OCI-LY3 (cell line): ENCODE results near the gene COMMD2.

ENCODE experiments used
- EZH2phosphoT487 ChIP-seq: fragments of 200-600 bp; shearing (Covaris generic); IDR thresholded peaks from 2 replicates; pipeline ENCODE4 v1.6.1; 2018; ENCODE audit warnings: antibody characterized with exemption, mixed run types, low read depth
- TF ChIP-seq, protein P1 (sequence below): fragments of 200-600, 300-600 bp; sonication (generic); IDR thresholded peaks from 2 replicates; pipeline ENCODE4 v1.5.1; 2014; ENCODE audit warnings: antibody characterized with exemption, low read length, low read depth

DNA sequence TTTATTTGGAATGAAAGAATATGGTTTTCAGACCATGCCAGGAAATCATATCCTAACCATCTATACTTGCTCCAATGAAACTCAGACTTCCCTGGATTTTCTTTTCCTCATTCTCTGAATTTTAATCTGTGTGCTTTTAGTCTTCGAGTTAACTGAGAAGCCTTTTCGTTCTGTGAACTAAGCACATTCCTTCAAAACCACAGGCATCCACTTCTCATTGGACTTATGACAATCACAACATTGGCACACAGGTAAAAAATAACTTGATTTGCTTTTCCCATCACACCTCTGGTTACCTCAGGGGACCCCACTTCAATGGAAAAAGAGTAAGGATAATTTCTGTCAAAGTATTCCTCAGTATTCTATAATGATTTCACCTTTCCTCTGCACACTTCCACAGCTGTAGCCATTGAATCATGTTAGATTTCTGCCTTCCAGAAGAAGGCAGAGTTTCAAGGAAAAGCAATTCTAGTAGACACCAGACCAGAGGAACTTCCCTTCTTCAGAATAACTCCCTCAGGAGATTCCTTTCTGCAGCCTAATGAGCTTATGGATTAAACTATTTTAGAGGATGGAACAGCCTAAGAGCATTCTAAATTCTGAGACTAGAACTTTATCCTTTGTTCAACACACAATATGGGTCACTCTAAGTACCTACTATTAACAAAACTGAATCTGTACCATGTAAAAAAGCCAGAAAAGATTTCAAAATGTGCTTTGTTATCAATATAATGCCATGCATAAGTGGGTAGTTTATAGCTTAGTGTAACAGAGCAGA is 15.9 kb downstream of the COMMD2 start:
- TF ChIP-seq, protein P1, sequence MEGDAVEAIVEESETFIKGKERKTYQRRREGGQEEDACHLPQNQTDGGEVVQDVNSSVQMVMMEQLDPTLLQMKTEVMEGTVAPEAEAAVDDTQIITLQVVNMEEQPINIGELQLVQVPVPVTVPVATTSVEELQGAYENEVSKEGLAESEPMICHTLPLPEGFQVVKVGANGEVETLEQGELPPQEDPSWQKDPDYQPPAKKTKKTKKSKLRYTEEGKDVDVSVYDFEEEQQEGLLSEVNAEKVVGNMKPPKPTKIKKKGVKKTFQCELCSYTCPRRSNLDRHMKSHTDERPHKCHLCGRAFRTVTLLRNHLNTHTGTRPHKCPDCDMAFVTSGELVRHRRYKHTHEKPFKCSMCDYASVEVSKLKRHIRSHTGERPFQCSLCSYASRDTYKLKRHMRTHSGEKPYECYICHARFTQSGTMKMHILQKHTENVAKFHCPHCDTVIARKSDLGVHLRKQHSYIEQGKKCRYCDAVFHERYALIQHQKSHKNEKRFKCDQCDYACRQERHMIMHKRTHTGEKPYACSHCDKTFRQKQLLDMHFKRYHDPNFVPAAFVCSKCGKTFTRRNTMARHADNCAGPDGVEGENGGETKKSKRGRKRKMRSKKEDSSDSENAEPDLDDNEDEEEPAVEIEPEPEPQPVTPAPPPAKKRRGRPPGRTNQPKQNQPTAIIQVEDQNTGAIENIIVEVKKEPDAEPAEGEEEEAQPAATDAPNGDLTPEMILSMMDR, result no peak
- no peak for TF ChIP-seq EZH2phosphoT487
